ENCODE data around the gene POMP.

Gene POMP

GRCh38 chr13:28725046-28725610, 66.2 kb downstream of the POMP start:
- Mint-ChIP-seq H3K27me3 (ENCODE audit: low read depth) (peaks cover 23% of the 10 kb centered on the region), H3K4me1 (ENCODE audit: low read depth) (no peaks in the 10 kb centered on the region), H3K36me3 (ENCODE audit: low read depth) (no peaks in the 10 kb centered on the region), H3K27ac (no peak overlapping the region), H3K9me3 (no peaks in the 10 kb centered on the region), H3K4me3 (no peak overlapping the region)
